Astrocyte of the spinal cord (primary cell): Measurements from ENCODE around the gene NR0B2.

Source experiments
- DNase-seq: peaks from one replicate; pipeline ENCODE4 v3.0.0; 2011; ENCODE audit warnings: low read depth, low spot score
- H3K4me3 ChIP-seq: 2 replicates; pipeline ENCODE4 v1.5.1; 2011; ENCODE audit warnings: low read depth, mild to moderate bottlenecking, low read length, moderate library complexity
- CTCF ChIP-seq: IDR thresholded peaks from 2 replicates; pipeline ENCODE4 v1.5.1; 2012; ENCODE audit warnings: low read depth, mild to moderate bottlenecking, low read length, inconsistent platforms
- in situ Hi-C: cut with HindIII; loops from 2 replicates; pipeline ENCODE4 v1.10.0; 2017; ENCODE audit warnings: low sequenced_read_pairs

Gene NR0B2, protein sequence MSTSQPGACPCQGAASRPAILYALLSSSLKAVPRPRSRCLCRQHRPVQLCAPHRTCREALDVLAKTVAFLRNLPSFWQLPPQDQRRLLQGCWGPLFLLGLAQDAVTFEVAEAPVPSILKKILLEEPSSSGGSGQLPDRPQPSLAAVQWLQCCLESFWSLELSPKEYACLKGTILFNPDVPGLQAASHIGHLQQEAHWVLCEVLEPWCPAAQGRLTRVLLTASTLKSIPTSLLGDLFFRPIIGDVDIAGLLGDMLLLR

DNA sequence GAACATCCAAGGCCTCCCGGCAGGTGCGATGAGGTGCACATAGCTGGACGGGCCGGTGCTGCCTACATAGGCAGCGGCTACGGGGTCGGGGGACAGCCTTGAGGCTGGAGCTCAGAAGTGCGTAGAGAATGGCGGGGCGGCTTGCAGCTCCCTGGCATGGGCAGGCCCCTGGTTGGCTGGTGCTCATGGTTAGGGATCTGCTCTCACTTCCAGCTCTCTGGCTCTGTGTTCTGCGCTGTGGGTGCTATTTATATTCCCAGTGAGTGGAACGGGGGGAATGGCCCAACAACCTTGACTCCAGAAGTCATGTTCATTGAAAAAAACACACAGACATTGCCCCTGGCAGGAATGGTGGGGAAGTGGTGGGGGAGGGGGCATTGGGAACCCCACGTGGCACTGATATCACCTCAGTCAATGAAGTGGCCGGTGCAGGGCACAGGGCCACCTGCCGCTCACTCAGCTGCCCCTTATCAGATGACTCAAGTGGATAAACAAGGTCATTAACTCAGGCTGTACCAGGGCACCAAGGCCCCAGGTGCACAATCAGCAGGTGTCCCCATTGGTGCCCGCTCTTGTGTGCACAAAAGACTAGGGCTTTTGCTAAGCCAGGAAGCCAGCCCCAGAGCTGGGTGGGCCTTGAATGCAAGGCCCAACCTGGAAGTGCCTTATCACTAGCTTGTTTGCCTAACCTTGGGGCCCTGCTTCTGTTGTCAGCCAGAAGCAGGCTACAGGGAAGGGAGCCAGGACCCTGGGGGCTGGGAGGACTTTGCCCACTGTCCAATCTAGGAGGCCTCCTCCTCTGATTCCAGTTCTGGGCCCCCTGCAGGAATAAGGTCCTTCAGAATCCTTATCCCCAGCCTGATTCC lies at the start of gene NR0B2:
TSS of gene NR0B2 (minus strand) at position 222 of the 866 bp plus-strand sequence. CDS start at position 187, 35 bp downstream.
- no peak for DNase-seq
- in situ Hi-C loops: no loop called here
- H3K4me3 ChIP-seq: no peak within 1 kb of the TSS
- no peak for TF ChIP-seq CTCF

- peak; percentile 82 for DNase-seq
- in situ Hi-C loops: no loop called here
- TF ChIP-seq CTCF: no peak
- no peak overlapping the region for H3K4me3 ChIP-seq
Measured at GRCh38 chr1:26961826-26962225, 48.1 kb upstream of the NR0B2 start.

DNA sequence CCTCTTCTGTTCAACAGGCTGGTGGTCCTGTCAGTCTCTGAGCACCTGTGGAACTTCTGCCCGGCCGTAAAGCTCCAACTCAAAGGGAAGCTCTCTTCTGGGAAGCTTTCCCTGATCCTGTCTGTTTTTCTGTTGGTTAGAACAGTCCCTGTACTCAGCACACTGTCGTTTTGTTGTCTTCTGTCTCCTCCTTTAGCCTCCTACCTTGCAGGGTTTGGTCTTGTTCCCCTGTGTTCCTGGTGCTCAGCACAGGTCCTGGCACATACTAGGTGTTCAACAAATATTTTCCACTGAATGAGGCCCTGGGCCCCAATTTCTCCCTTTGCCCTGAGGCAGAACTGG lies 46.8 kb upstream of the NR0B2 start:
- DNase-seq: no peak
- TF ChIP-seq CTCF: no peak
- in situ Hi-C loops: no loop called here
- H3K4me3 ChIP-seq: no peak overlapping the region

GRCh38 chr1:26959722-26960624 lies 46.2 kb upstream of the NR0B2 start, which contains the start of gene KDF1:
Gene KDF1 (minus strand): TSS chr1:26960468. CDS start chr1:26952380, 8,088 bp downstream.
- no peak within 1 kb of the TSS for H3K4me3 ChIP-seq
- TF ChIP-seq CTCF: no peak
- in situ Hi-C loops: no loop called here
- no peak for DNase-seq

DNA sequence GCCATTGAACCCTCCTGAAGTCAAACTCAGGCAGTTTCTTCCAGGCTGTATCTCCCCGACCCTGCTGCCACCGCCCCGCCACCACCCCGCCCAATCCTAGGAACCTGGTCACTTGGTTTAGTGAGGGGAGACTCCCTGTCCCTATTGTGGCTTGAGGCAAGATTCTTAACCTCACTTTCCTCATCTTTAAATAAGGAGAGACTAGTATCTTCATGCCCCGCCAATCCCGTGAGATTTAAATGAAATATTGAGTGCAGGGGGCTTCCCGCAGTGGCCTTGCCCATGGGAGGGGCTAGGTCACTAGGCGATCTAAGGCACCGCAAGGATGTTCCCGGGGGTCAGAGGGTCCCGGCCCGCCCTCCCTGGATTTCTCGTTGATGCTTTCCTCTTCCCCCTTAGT lies 45.5 kb upstream of the NR0B2 start:
- H3K4me3 ChIP-seq: no peak overlapping the region
- DNase-seq: no peak
- TF ChIP-seq CTCF: no peak
- in situ Hi-C loops: no loop called here

- no peak overlapping the region for H3K4me3 ChIP-seq
- in situ Hi-C loops: no loop called here
- TF ChIP-seq CTCF: no peak
- DNase-seq: no peak
Measured at GRCh38 chr1:26957306-26957705, 43.5 kb upstream of the NR0B2 start.
